ENCODE results near the gene MYCN.

The MYCN gene

DNA sequence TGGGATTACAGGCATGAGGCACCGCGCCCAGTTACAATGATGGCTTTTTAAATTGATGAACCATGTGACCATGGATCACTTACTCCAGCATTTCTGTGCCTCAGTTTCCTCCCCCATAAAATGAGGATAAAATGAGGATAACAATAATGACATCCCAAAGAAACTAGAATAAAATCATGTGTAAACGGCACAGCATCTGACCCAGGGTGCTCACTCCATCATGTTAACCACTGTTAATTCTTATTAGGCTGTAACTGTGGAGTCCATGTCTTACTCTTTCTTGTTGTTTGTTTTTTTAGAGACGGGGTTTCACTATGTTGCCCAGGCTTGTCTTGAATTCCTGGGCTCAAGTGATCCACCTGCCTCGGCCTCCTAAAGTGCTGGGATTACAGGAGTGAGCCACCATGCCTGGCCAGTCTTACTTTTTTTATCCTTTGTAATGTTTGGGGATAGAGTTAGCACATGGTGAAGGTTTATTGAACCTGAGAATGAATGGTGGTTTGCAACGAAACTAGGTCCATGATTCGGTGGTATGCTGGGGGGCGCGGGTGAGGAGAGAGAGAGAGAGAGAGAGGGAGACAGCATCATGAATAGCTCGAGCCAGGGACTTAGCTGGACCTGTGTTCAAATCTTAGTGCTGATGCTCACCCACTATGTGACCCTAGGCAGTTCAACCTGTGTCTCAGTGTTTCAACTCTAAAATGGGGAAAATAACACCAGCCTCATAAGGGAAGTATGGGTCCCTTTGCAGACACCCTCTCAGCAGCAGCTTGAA lies 52.3 kb downstream of the MYCN start:
- no peak for DNase-seq
- ChIA-PET POLR2A (no interaction called here), CTCF (no interaction called here)
- H3K36me3 ChIP-seq (ENCODE audit: control insufficient read depth in 4 of 4, insufficient read depth in 4 of 4, low read length in 3 of 4), result no peaks in the 10 kb centered on the region
- no peaks in the 10 kb centered on the region for H3K9me3 ChIP-seq (ENCODE audit: control extremely low read depth in 1 of 5, control insufficient read depth in 4 of 5, insufficient read depth in 2 of 5, low read depth in 1 of 5, low read length in 4 of 5)
- WGBS (ENCODE audit: insufficient coverage), result 98% methylated on average over 7 of the region's 10 CpGs
- no peaks in the 10 kb centered on the region for H3K4me1 ChIP-seq (ENCODE audit: control extremely low read depth in 1 of 4, control insufficient read depth in 4 of 4, insufficient read depth in 4 of 4, low read length in 3 of 4)
- H3K4me3 ChIP-seq (ENCODE audit: control insufficient read depth in 1 of 7, extremely low read depth in 1 of 7, insufficient read depth in 4 of 7, low read depth in 2 of 7, low read length in 6 of 7), result no peak overlapping the region
- H3K27me3 ChIP-seq (replicated peaks in 2 of 5; ENCODE audit: control insufficient read depth in 4 of 5, insufficient read depth in 5 of 5, low read length in 4 of 5), result no peaks in the 10 kb centered on the region
- no peak overlapping the region for H3K27ac ChIP-seq (ENCODE audit: insufficient read depth in 1 of 2, low read depth in 1 of 2, low read length in 2 of 2, poor library complexity in 1 of 2, severe bottlenecking in 2 of 2)

DNA sequence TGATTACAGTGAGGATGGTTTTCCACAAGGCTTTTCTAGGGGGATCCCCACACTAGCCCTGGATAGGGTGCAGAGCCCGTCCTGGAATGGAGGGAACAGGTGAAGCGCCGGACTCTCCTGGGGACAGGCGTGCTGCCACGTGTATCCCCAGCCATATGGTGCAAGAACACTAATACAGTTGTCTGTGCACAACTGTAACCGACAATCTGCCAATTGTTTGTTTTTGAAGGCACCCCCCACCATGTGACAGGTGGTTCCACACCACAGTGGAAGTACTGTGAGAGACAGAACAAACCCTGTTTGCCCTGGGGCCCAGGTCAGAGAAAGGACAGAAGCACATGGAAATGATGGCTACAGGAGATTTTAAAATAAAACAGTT lies 52.9 kb downstream of the MYCN start:
- no peak for DNase-seq
- H3K27ac ChIP-seq (ENCODE audit: insufficient read depth in 1 of 2, low read depth in 1 of 2, low read length in 2 of 2, poor library complexity in 1 of 2, severe bottlenecking in 2 of 2), result no peak overlapping the region
- no peaks in the 10 kb centered on the region for H3K9me3 ChIP-seq (ENCODE audit: control extremely low read depth in 1 of 5, control insufficient read depth in 4 of 5, insufficient read depth in 2 of 5, low read depth in 1 of 5, low read length in 4 of 5)
- POLR2A ChIA-PET, result no interaction called here
- H3K36me3 ChIP-seq (ENCODE audit: control insufficient read depth in 4 of 4, insufficient read depth in 4 of 4, low read length in 3 of 4), result no peaks in the 10 kb centered on the region
- CTCF ChIA-PET, result no interaction called here
- H3K4me1 ChIP-seq (ENCODE audit: control extremely low read depth in 1 of 4, control insufficient read depth in 4 of 4, insufficient read depth in 4 of 4, low read length in 3 of 4), result no peaks in the 10 kb centered on the region
- no peaks in the 10 kb centered on the region for H3K27me3 ChIP-seq (replicated peaks in 2 of 5; ENCODE audit: control insufficient read depth in 4 of 5, insufficient read depth in 5 of 5, low read length in 4 of 5)
- H3K4me3 ChIP-seq (ENCODE audit: control insufficient read depth in 1 of 7, extremely low read depth in 1 of 7, insufficient read depth in 4 of 7, low read depth in 2 of 7, low read length in 6 of 7), result no peak overlapping the region
- WGBS (ENCODE audit: insufficient coverage), result 100% methylated on average over 6 of the region's 6 CpGs

- no peaks in the 10 kb centered on the region for H3K9me3 ChIP-seq (ENCODE audit: control extremely low read depth in 1 of 5, control insufficient read depth in 4 of 5, insufficient read depth in 2 of 5, low read depth in 1 of 5, low read length in 4 of 5)
- no peak for DNase-seq
- H3K36me3 ChIP-seq (ENCODE audit: control insufficient read depth in 4 of 4, insufficient read depth in 4 of 4, low read length in 3 of 4), result no peaks in the 10 kb centered on the region
- ChIA-PET POLR2A (no interaction called here), CTCF (no interaction called here)
- 96% methylated on average over 7 of the region's 7 CpGs for WGBS (ENCODE audit: insufficient coverage)
- H3K27ac ChIP-seq (ENCODE audit: insufficient read depth in 1 of 2, low read depth in 1 of 2, low read length in 2 of 2, poor library complexity in 1 of 2, severe bottlenecking in 2 of 2), result no peak overlapping the region
- no peak overlapping the region for H3K4me3 ChIP-seq (ENCODE audit: control insufficient read depth in 1 of 7, extremely low read depth in 1 of 7, insufficient read depth in 4 of 7, low read depth in 2 of 7, low read length in 6 of 7)
- H3K27me3 ChIP-seq (replicated peaks in 2 of 5; ENCODE audit: control insufficient read depth in 4 of 5, insufficient read depth in 5 of 5, low read length in 4 of 5), result no peaks in the 10 kb centered on the region
- H3K4me1 ChIP-seq (ENCODE audit: control extremely low read depth in 1 of 4, control insufficient read depth in 4 of 4, insufficient read depth in 4 of 4, low read length in 3 of 4), result no peaks in the 10 kb centered on the region
Measured at GRCh38 chr2:15993666-15994065, 53.3 kb downstream of the MYCN start.

- no peak for DNase-seq
- ChIA-PET CTCF (no interaction called here), POLR2A (no interaction called here)
- Histone ChIP-seq H3K9me3 (ENCODE audit: control extremely low read depth in 1 of 5, control insufficient read depth in 4 of 5, insufficient read depth in 2 of 5, low read depth in 1 of 5, low read length in 4 of 5) (no peaks in the 10 kb centered on the region), H3K4me3 (ENCODE audit: control insufficient read depth in 1 of 7, extremely low read depth in 1 of 7, insufficient read depth in 4 of 7, low read depth in 2 of 7, low read length in 6 of 7) (no peak overlapping the region), H3K27ac (ENCODE audit: insufficient read depth in 1 of 2, low read depth in 1 of 2, low read length in 2 of 2, poor library complexity in 1 of 2, severe bottlenecking in 2 of 2) (no peak overlapping the region), H3K36me3 (ENCODE audit: control insufficient read depth in 4 of 4, insufficient read depth in 4 of 4, low read length in 3 of 4) (no peaks in the 10 kb centered on the region), H3K27me3 (replicated peaks in 2 of 5; ENCODE audit: control insufficient read depth in 4 of 5, insufficient read depth in 5 of 5, low read length in 4 of 5) (no peaks in the 10 kb centered on the region), H3K4me1 (ENCODE audit: control extremely low read depth in 1 of 4, control insufficient read depth in 4 of 4, insufficient read depth in 4 of 4, low read length in 3 of 4) (peaks cover 0 to 3% (median 0%) of the 10 kb centered on the region in 4 experiments)
- no CpG with 5 or more reads among the region's 3 CpGs for WGBS (ENCODE audit: insufficient coverage)
Measured at GRCh38 chr2:15995603-15996002, 55.3 kb downstream of the MYCN start.

Measured in common myeloid progenitor, CD34-positive (primary cell).